HEK293 (cell line): ENCODE measurements around the gene GRN.

Experiments
- CTCF ChIA-PET: fragments of 350-600 bp; formaldehyde crosslinking; extraction: SDS; loops from one replicate; lab custom pipeline; 2021; ENCODE audit warnings: antibody characterized with exemption; lab: Yijun Ruan, JAX
- POLR2A ChIA-PET: fragments of 300-600 bp; formaldehyde crosslinking; extraction: SDS; loops from one replicate; lab custom pipeline; 2020; ENCODE audit warnings: antibody characterized with exemption, inconsistent platforms; lab: Yijun Ruan, JAX
- H3K27ac ChIP-seq: fragments of 200-500 bp; sonication (Bioruptor generic); 2 replicates; pipeline ENCODE4 v1.5.1; 2014; ENCODE audit warnings: low read depth, low read length, control low read depth, inconsistent platforms; ENCODE audit errors: extremely low read depth
- H3K36me3 ChIP-seq, 2 experiments: fragments of 200-500 bp in 1 of 2; sonication (Bioruptor generic) in 1 of 2; 1 replicate in 1 of 2; 2 replicates in 1 of 2; pipeline ENCODE4 v1.5.1; 2014 to 2017; ENCODE audit warnings: inconsistent platforms in 2 of 2, low read length in 2 of 2; ENCODE audit not compliant: control insufficient read depth in 2 of 2, insufficient read depth in 1 of 2
- H3K4me1 ChIP-seq: fragments of 200-500 bp; sonication (Bioruptor generic); 2 replicates; pipeline ENCODE4 v1.5.1; 2014; ENCODE audit warnings: mild to moderate bottlenecking, low read length, inconsistent platforms; ENCODE audit not compliant: control insufficient read depth, insufficient read depth
- H3K4me3 ChIP-seq: 2 replicates; pipeline ENCODE4 v1.5.1; 2011; ENCODE audit warnings: low read depth, mild to moderate bottlenecking, control low read depth, low read length, moderate library complexity
- H3K9me3 ChIP-seq: fragments of 200-500 bp; sonication (Bioruptor generic); 2 replicates; pipeline ENCODE4 v1.5.1; 2014; ENCODE audit warnings: low read depth, low read length, inconsistent platforms; ENCODE audit not compliant: control insufficient read depth, insufficient read depth
- BCL11A ChIP-seq: fragments of 450-650 bp; formaldehyde crosslinking; IDR thresholded peaks from 2 replicates; pipeline ENCODE4 v1.5.1; 2016; ENCODE audit warnings: low read depth, missing biosample characterization, missing genetic modification characterization
- BCL11B ChIP-seq: fragments of 450-650 bp; formaldehyde crosslinking; IDR thresholded peaks from 2 replicates; pipeline ENCODE4 v1.5.1; 2016; ENCODE audit warnings: low read depth, missing biosample characterization, missing genetic modification characterization
- KLF9 ChIP-seq: fragments of 450-650 bp; formaldehyde crosslinking; IDR thresholded peaks from 2 replicates; pipeline ENCODE4 v1.5.1; 2016; ENCODE audit warnings: missing biosample characterization, missing genetic modification characterization, low read depth
- ZBTB21 ChIP-seq: fragments of 450-650 bp; formaldehyde crosslinking; IDR thresholded peaks from 2 replicates; pipeline ENCODE4 v1.5.1; 2017; ENCODE audit warnings: missing biosample characterization, missing genetic modification characterization
- ZBTB49 ChIP-seq: fragments of 450-650 bp; formaldehyde crosslinking; IDR thresholded peaks from 2 replicates; pipeline ENCODE4 v1.5.1; 2016; ENCODE audit warnings: missing biosample characterization, missing genetic modification characterization, low read depth
- ZBTB8A ChIP-seq: fragments of 450-650 bp; formaldehyde crosslinking; IDR thresholded peaks from 2 replicates; pipeline ENCODE4 v1.5.1; 2016; ENCODE audit warnings: missing biosample characterization, missing genetic modification characterization
- ZFP41 ChIP-seq: fragments of 450-650 bp; formaldehyde crosslinking; IDR thresholded peaks from 2 replicates; pipeline ENCODE4 v1.5.1; 2016; ENCODE audit warnings: missing biosample characterization, missing genetic modification characterization, borderline replicate concordance
- ZFP69B ChIP-seq: fragments of 450-650 bp; formaldehyde crosslinking; IDR thresholded peaks from 2 replicates; pipeline ENCODE4 v1.5.1; 2016; ENCODE audit warnings: missing biosample characterization, missing genetic modification characterization
- ZNF148 ChIP-seq: fragments of 450-650 bp; formaldehyde crosslinking; IDR thresholded peaks from 2 replicates; pipeline ENCODE4 v1.5.0; 2017; ENCODE audit warnings: missing biosample characterization, missing genetic modification characterization, borderline replicate concordance
- ZNF24 ChIP-seq: fragments of 450-650 bp; formaldehyde crosslinking; IDR thresholded peaks from 2 replicates; pipeline ENCODE4 v1.5.1; 2016; ENCODE audit warnings: missing biosample characterization, missing genetic modification characterization
- ZNF274 ChIP-seq, 2 experiments: fragments of 200-500 bp in 1 of 2; fragments of 450-650 bp in 1 of 2; sonication (Bioruptor generic) in 1 of 2; formaldehyde crosslinking in 1 of 2; IDR thresholded peaks; 2 replicates each; pipeline versions ENCODE4 v1.5.1 to v1.6.1; 2014 to 2016; ENCODE audit warnings: borderline replicate concordance in 1 of 2, inconsistent platforms in 1 of 2, low read length in 1 of 2, missing biosample characterization in 1 of 2, missing genetic modification characterization in 1 of 2
- ZNF292 ChIP-seq: fragments of 450-650 bp; formaldehyde crosslinking; IDR thresholded peaks from 2 replicates; pipeline ENCODE4 v1.5.1; 2016; ENCODE audit warnings: low read depth, missing biosample characterization, missing genetic modification characterization, borderline replicate concordance
- ZNF341 ChIP-seq: fragments of 450-650 bp; formaldehyde crosslinking; IDR thresholded peaks from 2 replicates; pipeline ENCODE4; 2016; ENCODE audit warnings: low read depth, missing biosample characterization, missing genetic modification characterization
- ZNF501 ChIP-seq: fragments of 450-650 bp; formaldehyde crosslinking; IDR thresholded peaks from 2 replicates; pipeline ENCODE4 v1.5.1; 2016; ENCODE audit warnings: missing biosample characterization, missing genetic modification characterization
- ZNF610 ChIP-seq: fragments of 450-650 bp; formaldehyde crosslinking; IDR thresholded peaks from 2 replicates; pipeline ENCODE4 v1.5.1; 2016; ENCODE audit warnings: missing biosample characterization, missing genetic modification characterization, borderline replicate concordance
- ZNF654 ChIP-seq: fragments of 450-650 bp; formaldehyde crosslinking; IDR thresholded peaks from 2 replicates; pipeline ENCODE4 v1.5.1; 2016; ENCODE audit warnings: low read depth, missing biosample characterization, missing genetic modification characterization
- ZNF830 ChIP-seq: fragments of 450-650 bp; IDR thresholded peaks from 2 replicates; pipeline ENCODE4 v1.5.0; 2018; ENCODE audit warnings: missing biosample characterization, missing genetic modification characterization, low read depth, mild to moderate bottlenecking, moderate library complexity
- TF ChIP-seq, protein P1 (sequence below): fragments of 450-650 bp; formaldehyde crosslinking; IDR thresholded peaks from 2 replicates; pipeline ENCODE4 v1.5.1; 2016; ENCODE audit warnings: missing biosample characterization, missing genetic modification characterization
- TF ChIP-seq, protein P2 (sequence below): fragments of 450-650 bp; formaldehyde crosslinking; conservative IDR thresholded peaks from 2 replicates; pipeline ENCODE4 v1.5.1; 2016; ENCODE audit warnings: low read depth, missing biosample characterization, missing genetic modification characterization
- TF ChIP-seq, protein P3 (sequence below): fragments of 450-650 bp; formaldehyde crosslinking; IDR thresholded peaks from 2 replicates; pipeline ENCODE4 v1.5.1; 2017; ENCODE audit warnings: missing biosample characterization, mild to moderate bottlenecking, missing genetic modification characterization, moderate library complexity

GRN gene

GRCh38 chr17:44315760-44316731 is 29.1 kb upstream of the GRN start (continued):
- TF ChIP-seq ZNF830 (tag by site-specific recombination) = no peak
- TF ChIP-seq ZNF610 (tag by site-specific recombination) = no peak
- peak; percentile 31; the same call in 1 of the 2 replicates for TF ChIP-seq ZBTB21 (tag by site-specific recombination)
- peak; percentile 78 for TF ChIP-seq BCL11A (tag by site-specific recombination)
- TF ChIP-seq ZNF292 = no peak

GRCh38 chr17:44317545-44317944 is 27.6 kb upstream of the GRN start:
- Histone ChIP-seq H3K36me3 (peaks cover 3 to 40% of the 10 kb centered on the region in 2 experiments; a peak in 2 of 3 replicates), H3K9me3 (no peaks in the 10 kb centered on the region)
- TF ChIP-seq ZNF292 = no peak
- TF ChIP-seq, protein P1, sequence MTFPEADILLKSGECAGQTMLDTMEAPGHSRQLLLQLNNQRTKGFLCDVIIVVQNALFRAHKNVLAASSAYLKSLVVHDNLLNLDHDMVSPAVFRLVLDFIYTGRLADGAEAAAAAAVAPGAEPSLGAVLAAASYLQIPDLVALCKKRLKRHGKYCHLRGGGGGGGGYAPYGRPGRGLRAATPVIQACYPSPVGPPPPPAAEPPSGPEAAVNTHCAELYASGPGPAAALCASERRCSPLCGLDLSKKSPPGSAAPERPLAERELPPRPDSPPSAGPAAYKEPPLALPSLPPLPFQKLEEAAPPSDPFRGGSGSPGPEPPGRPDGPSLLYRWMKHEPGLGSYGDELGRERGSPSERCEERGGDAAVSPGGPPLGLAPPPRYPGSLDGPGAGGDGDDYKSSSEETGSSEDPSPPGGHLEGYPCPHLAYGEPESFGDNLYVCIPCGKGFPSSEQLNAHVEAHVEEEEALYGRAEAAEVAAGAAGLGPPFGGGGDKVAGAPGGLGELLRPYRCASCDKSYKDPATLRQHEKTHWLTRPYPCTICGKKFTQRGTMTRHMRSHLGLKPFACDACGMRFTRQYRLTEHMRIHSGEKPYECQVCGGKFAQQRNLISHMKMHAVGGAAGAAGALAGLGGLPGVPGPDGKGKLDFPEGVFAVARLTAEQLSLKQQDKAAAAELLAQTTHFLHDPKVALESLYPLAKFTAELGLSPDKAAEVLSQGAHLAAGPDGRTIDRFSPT = no peak
- TF ChIP-seq, protein P2, sequence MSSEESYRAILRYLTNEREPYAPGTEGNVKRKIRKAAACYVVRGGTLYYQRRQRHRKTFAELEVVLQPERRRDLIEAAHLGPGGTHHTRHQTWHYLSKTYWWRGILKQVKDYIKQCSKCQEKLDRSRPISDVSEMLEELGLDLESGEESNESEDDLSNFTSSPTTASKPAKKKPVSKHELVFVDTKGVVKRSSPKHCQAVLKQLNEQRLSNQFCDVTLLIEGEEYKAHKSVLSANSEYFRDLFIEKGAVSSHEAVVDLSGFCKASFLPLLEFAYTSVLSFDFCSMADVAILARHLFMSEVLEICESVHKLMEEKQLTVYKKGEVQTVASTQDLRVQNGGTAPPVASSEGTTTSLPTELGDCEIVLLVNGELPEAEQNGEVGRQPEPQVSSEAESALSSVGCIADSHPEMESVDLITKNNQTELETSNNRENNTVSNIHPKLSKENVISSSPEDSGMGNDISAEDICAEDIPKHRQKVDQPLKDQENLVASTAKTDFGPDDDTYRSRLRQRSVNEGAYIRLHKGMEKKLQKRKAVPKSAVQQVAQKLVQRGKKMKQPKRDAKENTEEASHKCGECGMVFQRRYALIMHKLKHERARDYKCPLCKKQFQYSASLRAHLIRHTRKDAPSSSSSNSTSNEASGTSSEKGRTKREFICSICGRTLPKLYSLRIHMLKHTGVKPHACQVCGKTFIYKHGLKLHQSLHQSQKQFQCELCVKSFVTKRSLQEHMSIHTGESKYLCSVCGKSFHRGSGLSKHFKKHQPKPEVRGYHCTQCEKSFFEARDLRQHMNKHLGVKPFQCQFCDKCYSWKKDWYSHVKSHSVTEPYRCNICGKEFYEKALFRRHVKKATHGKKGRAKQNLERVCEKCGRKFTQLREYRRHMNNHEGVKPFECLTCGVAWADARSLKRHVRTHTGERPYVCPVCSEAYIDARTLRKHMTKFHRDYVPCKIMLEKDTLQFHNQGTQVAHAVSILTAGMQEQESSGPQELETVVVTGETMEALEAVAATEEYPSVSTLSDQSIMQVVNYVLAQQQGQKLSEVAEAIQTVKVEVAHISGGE (tag by site-specific recombination) = no peak
- TF ChIP-seq BCL11B (tag by site-specific recombination) = no peak
- no peak for TF ChIP-seq ZNF274 (IDR thresholded peaks at IDR 0.05; ENCODE audit: low read length)
- no peak for TF ChIP-seq ZNF274 (tag by site-specific recombination; IDR thresholded peaks at IDR 0.05; ENCODE audit: borderline replicate concordance)
- TF ChIP-seq, protein P3, sequence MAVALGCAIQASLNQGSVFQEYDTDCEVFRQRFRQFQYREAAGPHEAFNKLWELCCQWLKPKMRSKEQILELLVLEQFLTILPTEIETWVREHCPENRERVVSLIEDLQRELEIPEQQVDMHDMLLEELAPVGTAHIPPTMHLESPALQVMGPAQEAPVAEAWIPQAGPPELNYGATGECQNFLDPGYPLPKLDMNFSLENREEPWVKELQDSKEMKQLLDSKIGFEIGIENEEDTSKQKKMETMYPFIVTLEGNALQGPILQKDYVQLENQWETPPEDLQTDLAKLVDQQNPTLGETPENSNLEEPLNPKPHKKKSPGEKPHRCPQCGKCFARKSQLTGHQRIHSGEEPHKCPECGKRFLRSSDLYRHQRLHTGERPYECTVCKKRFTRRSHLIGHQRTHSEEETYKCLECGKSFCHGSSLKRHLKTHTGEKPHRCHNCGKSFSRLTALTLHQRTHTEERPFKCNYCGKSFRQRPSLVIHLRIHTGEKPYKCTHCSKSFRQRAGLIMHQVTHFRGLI (tag by site-specific recombination) = no peak
- no peak for TF ChIP-seq KLF9
- no peak for TF ChIP-seq ZFP41 (tag by site-specific recombination)
- TF ChIP-seq ZNF148 = no peak
- TF ChIP-seq ZFP69B (tag by site-specific recombination) = no peak
- no peak for TF ChIP-seq ZNF341 (tag by site-specific recombination)
- no peak for TF ChIP-seq ZBTB49 (tag by site-specific recombination)
- no peak for TF ChIP-seq ZNF654 (tag by site-specific recombination)
- no peak for TF ChIP-seq ZNF501 (tag by site-specific recombination)
- TF ChIP-seq ZBTB8A (tag by site-specific recombination) = no peak
- TF ChIP-seq ZNF830 (tag by site-specific recombination) = no peak
- no peak for TF ChIP-seq ZNF24 (tag by site-specific recombination)
- TF ChIP-seq, all 188 proteins: peak for 0
- CTCF ChIA-PET = interaction anchor here (0.9 to 2.1 kb wide), 3 partner anchors 14 to 216 kb away, joined by 4 to 5 read pairs (median 5); no protein-coding TSS in a partner anchor
- no peak overlapping the region for H3K4me3 ChIP-seq
- H3K27ac ChIP-seq = no peak overlapping the region
- H3K4me1 ChIP-seq = peaks cover 4% of the 10 kb centered on the region; the same call in 1 of the 2 replicates
- POLR2A ChIA-PET = interaction anchor here (1.9 to 6.5 kb wide), 4 partner anchors 9 to 126 kb away, joined by 7 to 38 read pairs (median 8); partner anchors contain the start of genes RUNDC3A and UBTF
